SK-MEL-5 (cell line): ENCODE data around the gene KLHL15. TPM values are rescaled to one million over a fixed set of nuclear protein-coding genes. Genes with fewer than 3 reads are reported as not detected.
"Not testable (repeated sequence)": the region's sequence is repeated elsewhere in the genome, so short reads cannot be mapped to it uniquely, and the experiment has no call there.

Experiments
- DNase-seq: peaks from one replicate; pipeline ENCODE4 v3.0.0-alpha.2; 2016; ENCODE audit warnings: low read depth, low spot score
- in situ Hi-C: cut with HindIII; loops from 2 replicates; pipeline ENCODE4 v1.10.0; 2016; ENCODE audit warnings: low sequenced_read_pairs, high pct_unique_total_duplicates, low pct_unique_long_range_greater_than_20kb
- total RNA-seq: library from RNA; depleted of rRNA; stranded (reverse); fragments of >200 nt; shearing (Covaris generic); gene quantifications from 2 replicates; pipeline ENCODE4 v1.2.3, GENCODE V29; 2014

Gene KLHL15
- total RNA-seq, 1 experiment from 2014 or later = 12.4 TPM

DNA sequence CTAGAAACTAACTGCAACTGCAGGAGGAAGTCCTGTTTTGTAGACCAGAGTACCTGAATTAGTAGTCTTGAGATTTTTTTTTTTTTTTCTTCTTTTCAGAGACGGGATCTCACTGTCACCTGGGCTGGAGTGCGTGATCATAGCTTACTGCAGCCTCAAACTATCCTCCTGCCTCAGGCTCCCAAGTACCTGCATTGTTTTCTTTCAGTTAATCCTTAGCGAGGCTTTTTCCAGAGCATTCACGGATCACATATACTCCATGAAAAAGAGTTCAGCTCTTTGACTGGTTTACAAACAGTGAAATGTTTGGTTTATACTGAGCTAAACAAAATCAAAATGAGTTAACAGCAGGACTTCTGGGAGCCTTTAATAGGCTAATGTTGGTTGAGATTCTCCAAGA is 45.8 kb downstream of the KLHL15 start:
- in situ Hi-C loops = no loop called here
- DNase-seq = no peak

DNA sequence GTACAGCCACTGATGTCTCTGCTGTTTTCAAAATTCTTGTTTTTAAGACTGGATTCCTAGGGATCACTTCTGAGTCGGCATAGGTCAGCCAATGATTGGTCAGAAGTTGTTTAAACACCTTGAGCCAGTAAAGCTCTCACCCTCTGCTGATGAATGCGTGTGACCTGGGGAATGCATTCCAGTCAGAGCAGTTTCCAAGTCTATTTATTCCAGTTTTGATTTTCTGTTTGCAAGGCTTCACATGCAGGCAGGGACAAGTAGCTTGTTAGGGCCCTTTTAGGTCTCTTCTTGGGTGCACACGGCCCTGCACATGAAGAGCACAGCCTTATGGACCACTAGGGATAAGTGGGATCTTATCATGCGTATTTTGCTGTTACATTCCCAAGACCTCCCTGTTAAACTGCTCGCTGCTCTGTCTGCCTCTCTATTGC is 47.0 kb downstream of the KLHL15 start:
- in situ Hi-C loops = no loop called here
- DNase-seq = no peak

DNA sequence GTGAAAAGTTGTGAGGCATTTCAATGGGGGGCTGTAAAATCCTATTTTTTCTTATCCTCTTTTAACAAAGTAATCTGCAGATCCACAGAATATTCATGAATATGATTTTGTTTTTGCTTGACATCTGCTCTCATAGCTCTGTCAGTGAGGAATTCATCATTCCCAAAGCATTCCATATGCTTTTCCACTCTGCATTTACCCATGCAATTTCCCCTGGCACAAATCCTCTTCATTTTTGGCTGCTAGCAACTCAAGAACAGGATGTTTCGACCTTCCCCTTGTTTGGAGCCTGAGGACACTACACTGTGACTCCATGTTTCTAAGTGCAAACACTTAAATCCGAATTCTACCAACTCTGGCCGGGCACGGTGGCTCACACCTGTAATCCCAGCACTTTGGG is 48.5 kb downstream of the KLHL15 start:
- in situ Hi-C loops = no loop called here
- DNase-seq = no peak

DNA sequence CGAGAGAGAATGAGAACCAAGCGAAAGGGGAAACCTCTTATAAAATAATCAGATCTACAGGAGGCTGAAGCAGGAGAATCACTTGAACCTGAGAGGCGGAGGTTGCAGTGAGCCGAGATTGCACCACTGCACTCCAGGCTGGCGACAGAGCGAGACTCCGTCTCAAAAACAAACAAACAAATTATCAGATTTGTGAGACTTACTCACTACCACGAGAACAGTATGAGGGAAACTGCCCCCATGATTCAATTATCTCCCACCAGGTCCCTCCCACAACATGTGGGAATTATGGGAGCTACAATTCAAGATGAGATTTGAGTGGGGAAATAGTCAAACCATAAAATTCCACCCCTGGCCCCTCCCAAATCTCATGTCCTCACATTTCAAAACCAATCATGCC is 61.4 kb downstream of the KLHL15 start:
- in situ Hi-C loops, DNase-seq: not testable (repeated sequence)

DNA sequence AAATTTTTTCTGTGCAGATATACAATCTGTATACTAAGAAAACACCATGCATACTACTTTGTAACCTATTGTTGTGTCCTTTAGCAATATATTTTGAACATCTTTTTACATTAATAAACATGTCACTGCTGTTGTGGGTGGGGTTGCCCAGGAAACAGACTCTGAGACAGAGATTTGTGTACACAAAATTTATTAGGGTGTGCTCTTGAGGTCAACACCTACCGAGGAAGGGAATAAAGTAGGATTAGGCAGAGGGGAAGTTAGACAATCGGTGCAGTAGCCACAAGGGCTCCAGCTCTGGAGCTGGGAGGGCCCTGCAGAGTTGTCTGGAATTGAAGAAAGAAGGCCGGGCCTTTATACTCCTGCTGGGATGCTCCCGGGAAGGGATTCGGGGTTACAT is 62.8 kb downstream of the KLHL15 start:
- DNase-seq = no peak
- in situ Hi-C loops = no loop called here

DNA sequence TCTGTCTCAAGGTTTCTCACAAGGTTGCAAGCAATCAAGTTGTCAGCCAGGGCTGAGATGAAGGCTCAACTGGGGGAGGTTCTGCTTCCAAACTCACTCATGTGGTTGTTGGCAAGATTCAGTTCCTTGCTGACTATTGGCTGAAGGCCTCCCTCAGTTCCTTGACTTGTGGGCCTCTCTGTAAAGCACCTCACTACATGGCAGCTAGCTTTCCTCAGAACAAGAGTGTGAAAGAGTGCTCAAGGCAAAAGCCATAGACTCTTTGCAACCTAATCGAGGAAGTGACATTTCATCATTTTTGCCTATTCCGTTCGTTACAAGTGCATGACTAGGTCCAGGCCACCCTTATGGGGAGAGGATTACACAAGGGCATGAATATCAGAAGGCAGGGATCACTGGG is 67.2 kb downstream of the KLHL15 start:
- DNase-seq = no peak
- in situ Hi-C loops = no loop called here

DNA sequence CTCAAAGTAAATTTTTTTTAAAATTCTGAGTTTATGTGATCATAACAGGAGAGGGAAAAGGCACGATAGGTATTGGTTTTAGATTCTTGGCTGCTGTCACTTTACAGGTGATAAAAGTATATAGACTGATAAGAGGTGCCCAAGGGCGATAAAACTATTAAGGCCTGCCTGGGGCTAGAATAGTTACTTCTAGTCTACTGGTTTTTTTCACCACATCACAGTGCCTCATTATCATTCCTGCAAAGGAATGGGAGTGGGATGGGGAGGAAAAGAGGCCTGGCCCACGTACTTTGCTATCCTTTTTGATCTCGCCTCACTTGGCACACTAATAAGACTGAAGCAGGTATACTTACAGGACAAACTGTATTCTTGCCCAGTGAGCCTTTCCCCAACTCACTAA is 72.6 kb downstream of the KLHL15 start:
- DNase-seq = no peak
- in situ Hi-C loops = no loop called here

DNA sequence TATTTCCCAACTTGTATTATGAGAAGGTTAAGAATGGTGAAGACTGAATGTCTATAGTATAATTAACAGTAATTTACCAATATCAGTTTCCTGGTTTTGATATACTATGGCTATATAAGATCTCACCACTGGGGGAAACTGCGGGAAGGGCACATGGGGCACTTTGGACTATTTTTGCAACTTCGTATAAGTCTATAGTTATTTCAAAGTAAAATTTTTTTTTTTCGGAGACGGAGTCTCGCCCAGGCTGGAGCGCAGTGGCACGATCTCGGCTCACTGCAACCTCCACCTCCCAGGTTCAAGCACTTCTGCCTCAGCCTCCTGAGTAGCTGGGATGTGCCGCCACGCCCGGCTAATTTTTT is 73.1 kb downstream of the KLHL15 start:
- peak; percentile 4 for DNase-seq
- in situ Hi-C loops = no loop called here

DNA sequence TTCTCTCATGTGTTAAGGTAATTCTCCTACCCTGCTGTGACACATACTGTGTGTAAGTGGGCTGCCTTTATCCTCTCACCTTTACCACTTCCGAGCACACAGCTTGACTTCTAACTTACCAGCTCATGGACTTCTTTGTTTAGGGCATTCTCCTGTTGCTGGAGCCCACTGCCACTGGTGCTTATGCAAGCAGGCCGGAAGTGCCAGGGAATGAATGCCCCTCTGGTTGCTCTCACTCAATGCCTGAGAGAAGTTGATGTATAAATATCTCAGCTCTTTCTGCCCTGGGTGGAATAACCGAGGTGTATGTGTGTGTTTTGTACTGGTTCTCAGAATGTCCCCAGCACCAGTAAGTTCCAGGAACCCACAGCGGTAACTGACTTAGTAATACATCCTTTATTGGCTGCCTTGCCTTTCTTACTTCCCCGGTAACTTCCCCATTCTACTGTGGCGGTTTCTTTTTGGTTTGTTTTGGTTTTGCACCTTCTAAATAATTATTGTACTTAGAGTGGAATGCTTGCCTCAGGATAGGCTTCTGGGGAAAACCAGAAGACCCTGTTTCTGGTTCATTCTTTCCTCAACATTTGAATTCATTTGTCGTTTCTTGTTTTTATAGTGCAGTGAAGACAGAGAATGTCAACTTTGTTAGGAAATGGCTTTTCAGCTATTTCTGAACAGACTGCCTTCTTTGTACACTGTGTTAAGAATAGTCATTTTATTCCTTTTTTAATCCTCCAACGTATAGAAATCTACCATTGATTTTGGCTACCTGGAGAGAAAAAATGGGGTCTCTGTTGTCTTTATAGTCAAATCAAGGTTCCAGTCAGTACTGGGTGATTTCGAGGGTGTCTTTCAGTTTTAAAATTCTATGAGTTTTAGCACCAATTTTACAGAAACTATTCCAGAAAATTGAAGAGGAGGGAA is 73.7 kb downstream of the KLHL15 start:
- in situ Hi-C loops = no loop called here
- DNase-seq = peak; percentile 63

DNA sequence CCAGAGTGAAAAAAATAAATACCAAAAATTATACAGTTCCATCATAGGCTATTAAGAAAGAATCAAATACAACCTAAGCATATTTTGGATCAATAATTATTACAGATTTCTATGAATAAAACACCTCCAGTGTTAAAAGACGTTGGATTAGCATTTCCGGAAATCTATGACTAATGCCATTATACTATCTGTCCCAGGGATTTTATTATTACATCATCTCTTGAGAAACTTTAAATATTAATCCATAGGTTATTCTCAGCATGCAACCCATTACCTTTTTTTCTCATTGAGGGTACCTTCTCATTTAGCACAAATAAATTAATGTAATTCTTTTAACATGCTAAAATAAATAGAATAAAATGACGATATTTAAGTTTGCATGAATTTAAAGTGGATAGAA is 74.6 kb downstream of the KLHL15 start:
- DNase-seq = no peak
- in situ Hi-C loops = no loop called here

DNA sequence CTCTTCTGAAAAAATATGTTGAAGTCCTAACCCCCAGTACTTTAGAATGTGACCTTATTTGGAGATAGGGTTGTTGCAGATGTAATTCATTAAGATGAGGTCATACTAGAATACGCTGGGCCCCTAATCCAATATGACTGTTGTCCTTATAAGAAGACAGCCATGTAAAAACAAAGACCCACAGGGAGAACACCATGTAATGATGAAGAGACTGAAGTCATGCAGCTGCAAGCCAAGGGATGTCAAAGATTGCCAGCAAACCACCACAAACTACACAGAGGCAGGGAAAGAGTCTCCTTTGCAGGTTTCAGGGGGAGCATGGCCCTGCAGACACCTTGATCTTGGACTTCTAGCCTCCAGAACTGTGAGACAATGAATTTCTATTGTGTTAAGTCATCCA is 81.8 kb downstream of the KLHL15 start:
- in situ Hi-C loops = no loop called here
- no peak for DNase-seq

DNA sequence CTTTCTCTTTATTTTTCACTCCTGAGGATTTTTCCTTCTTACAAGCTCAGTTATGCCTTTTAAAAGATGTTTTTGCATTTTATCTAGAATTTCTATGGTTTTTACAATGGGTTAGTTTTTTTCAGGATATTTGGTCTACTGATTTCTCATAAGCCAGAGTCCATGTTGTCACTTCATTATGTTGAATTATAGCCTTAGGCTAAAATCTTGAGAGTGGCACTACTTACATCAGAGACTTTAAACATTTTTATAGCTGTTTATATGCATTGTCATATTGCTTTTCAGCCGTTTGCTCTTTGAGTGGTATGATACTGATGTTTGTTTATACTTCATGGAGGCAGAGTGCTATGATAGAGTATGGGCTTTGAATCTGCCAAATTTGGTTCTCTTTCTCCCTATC is 82.8 kb downstream of the KLHL15 start:
- in situ Hi-C loops = no loop called here
- no peak for DNase-seq

DNA sequence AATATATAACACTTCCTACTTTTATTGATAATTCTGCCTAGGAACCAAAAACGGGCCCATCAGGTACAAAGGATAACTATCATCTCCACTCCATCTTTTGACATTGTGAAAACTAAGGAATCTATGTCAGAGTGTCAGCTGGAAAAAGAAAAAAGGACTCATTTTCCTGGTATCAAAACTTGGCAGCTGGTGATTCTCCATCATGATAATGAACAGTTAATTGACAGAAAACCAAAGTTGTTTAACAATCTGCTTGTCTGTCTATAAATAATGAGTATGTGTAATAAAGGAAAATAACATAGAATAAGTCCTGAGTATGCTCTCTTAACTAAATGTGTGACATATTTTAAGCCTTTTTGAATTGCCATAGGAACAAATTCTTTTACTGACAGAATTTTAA is 87.8 kb downstream of the KLHL15 start:
- no peak for DNase-seq
- in situ Hi-C loops = no loop called here

DNA sequence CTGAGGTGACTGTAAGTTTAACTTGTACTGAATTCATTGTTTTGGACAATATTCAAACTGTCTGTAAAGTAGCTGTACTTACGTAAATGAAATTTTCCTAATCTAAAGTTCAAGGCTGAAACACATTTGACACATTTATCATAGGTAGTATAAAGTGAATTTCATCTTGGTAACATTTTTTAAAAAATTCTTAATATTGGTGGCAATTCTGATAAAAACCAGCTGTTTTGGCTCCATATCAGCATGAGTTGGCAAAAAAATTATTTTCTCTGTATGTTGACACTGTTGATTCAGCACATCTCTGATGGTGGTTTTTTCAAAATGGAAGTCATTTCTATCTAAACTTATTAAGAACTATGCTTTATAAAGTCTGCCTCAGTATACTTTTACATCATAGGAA is 88.3 kb downstream of the KLHL15 start:
- DNase-seq = no peak
- in situ Hi-C loops = no loop called here

DNA sequence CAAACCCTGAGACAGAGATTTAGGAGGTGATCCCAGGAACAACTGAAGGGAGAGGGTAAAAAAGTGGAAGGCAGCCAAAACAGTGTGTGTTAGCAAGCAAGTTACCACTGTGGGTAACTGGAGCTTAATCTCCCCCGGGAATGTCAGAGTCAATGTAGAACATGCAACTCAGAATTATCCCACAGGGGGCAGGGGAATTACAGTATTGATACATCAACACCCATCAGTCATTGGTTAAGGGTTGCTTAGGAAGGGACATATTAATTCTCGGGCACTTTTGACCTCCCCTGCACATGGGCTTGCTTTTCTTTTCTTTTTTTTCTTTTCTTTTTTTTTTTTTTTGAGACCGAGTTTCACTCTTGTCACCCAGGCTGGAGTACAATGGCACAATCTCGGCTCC is 89.9 kb downstream of the KLHL15 start:
- peak; percentile 29 for DNase-seq

DNA sequence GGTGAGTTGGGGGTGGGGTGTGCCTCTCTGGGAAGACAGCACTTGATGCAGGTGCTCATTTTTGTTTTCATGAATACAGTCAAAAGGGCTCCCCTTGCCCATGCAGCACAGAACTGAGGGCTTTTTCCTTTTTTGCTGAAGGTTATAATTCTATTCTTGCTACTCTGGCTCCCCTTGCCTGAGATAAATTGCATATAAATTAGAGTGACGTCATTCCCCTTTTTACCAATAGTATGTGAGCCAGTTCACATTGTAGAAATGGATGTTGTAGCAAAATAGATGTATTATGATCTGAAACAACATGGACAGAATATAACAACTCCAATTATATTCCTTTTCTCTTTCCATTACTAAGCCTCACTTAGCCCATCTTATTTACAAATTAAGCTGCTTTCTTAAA is 90.8 kb downstream of the KLHL15 start:
- in situ Hi-C loops = no loop called here
- no peak for DNase-seq

More for the DNA sequence above, 89.9 kb downstream of the KLHL15 start:
- in situ Hi-C loops = no loop called here

DNA sequence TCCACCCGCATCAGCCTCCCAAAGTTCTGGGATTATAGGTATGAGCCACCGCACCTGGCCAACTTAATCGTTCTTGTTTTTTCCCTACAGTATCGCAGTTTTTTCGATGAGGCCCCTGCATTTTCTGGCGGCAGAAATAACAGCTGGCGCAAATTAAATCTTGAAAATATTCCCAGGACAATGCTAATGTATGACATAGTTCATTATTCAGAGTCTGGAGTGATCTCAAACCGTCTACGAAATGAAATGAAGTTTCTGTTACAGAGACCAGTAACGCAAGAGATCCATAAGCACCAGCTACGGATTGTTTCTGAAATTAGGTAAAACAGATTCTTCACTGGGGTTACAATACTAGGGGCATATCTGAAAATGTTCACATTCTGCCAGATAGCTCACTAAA is 91.9 kb downstream of the KLHL15 start:
- in situ Hi-C loops = no loop called here
- DNase-seq = no peak
